ENCODE data around the gene SERTAD3.
"Not testable (repeated sequence)": the region's sequence is repeated elsewhere in the genome, so short reads cannot be mapped to it uniquely, and the experiment has no call there.

SERTAD3 gene

GRCh38 chr19:40411125-40411842 lies 32.9 kb downstream of the SERTAD3 start:
- DNase-seq (ENCODE audit: low read depth): no peak

- no peak for DNase-seq (ENCODE audit: low read depth)
Observed at GRCh38 chr19:40410030-40410389, 34.1 kb downstream of the SERTAD3 start.

- DNase-seq (ENCODE audit: low read depth): not testable (repeated sequence)
Observed at GRCh38 chr19:40408598-40408925, 35.6 kb downstream of the SERTAD3 start.

GRCh38 chr19:40407714-40408597 lies 36.2 kb downstream of the SERTAD3 start:
- no peak for DNase-seq (ENCODE audit: low read depth)

GRCh38 chr19:40403262-40403984 lies 40.7 kb downstream of the SERTAD3 start:
- DNase-seq (ENCODE audit: low read depth): peak; percentile 65

GRCh38 chr19:40400559-40400958 lies 43.6 kb downstream of the SERTAD3 start:
- DNase-seq (ENCODE audit: low read depth): no peak

- DNase-seq (ENCODE audit: low read depth): peak; percentile 40
Observed at GRCh38 chr19:40398417-40399131, 45.6 kb downstream of the SERTAD3 start.

- no peak for DNase-seq (ENCODE audit: low read depth)
Observed at GRCh38 chr19:40397568-40397906, 46.6 kb downstream of the SERTAD3 start.

- DNase-seq (ENCODE audit: low read depth): no peak
Observed at GRCh38 chr19:40396886-40397567, 47.1 kb downstream of the SERTAD3 start.

- no peak for DNase-seq (ENCODE audit: low read depth)
Observed at GRCh38 chr19:40395956-40396355, 48.2 kb downstream of the SERTAD3 start.

GRCh38 chr19:40394816-40395210 lies 49.3 kb downstream of the SERTAD3 start:
- DNase-seq (ENCODE audit: low read depth): no peak

GRCh38 chr19:40393894-40394815 lies 50.0 kb downstream of the SERTAD3 start:
- DNase-seq (ENCODE audit: low read depth): no peak

- DNase-seq (ENCODE audit: low read depth): no peak
Observed at GRCh38 chr19:40392894-40393517, 51.1 kb downstream of the SERTAD3 start.

- DNase-seq (ENCODE audit: low read depth): no peak
Observed at GRCh38 chr19:40392123-40392522, 52.0 kb downstream of the SERTAD3 start.

All from activated T-helper 9 cell treated with anti-CD3 and anti-CD28 coated beads, Interleukin-2, amount 50 U/mL, for 16 hours (primary cell).